Activated CD4-positive, alpha-beta T cell treated with anti-CD3 and anti-CD28 coated beads, Interleukin-2, amount 10 ng/mL, durations not matched to agents 24 days and 14 days (primary cell): ENCODE measurements around the gene ECE2. TPM values are rescaled to one million over a fixed set of nuclear protein-coding genes. Genes with fewer than 3 reads are reported as not detected.

Experiments used
- DNase-seq: peaks from one replicate; pipeline ENCODE4 v3.0.0; 2022
- H3K27ac Mint-ChIP-seq: one replicate; pipeline ENCODE4 v1.8.0; 2022; ENCODE audit warnings: mild to moderate bottlenecking, mixed read lengths
- H3K27me3 Mint-ChIP-seq: one replicate; pipeline ENCODE4 v1.8.0; 2022; ENCODE audit warnings: mixed read lengths
- H3K36me3 Mint-ChIP-seq: one replicate; pipeline ENCODE4 v1.8.0; 2022; ENCODE audit warnings: low read depth, mild to moderate bottlenecking, mixed read lengths
- H3K4me1 Mint-ChIP-seq: one replicate; pipeline ENCODE4 v1.8.0; 2021; ENCODE audit warnings: mixed read lengths
- H3K4me3 Mint-ChIP-seq: one replicate; pipeline ENCODE4 v1.8.0; 2022; ENCODE audit warnings: mild to moderate bottlenecking, moderate library complexity, mixed read lengths
- H3K9me3 Mint-ChIP-seq: one replicate; pipeline ENCODE4 v1.8.0; 2021; ENCODE audit warnings: mixed read lengths
- intact Hi-C: fragments of 100-400 bp; cut with micrococcal nuclease; formaldehyde crosslinking; loops from one replicate; pipeline ENCODE4 v1.15.1; 2023
- total RNA-seq: library from RNA; stranded (reverse); gene quantifications from 2 replicates; pipeline ENCODE4 v1.2.3, GENCODE V29; 2022

The ECE2 gene
- total RNA-seq, 1 donor from 2014 or later: not detected

DNA sequence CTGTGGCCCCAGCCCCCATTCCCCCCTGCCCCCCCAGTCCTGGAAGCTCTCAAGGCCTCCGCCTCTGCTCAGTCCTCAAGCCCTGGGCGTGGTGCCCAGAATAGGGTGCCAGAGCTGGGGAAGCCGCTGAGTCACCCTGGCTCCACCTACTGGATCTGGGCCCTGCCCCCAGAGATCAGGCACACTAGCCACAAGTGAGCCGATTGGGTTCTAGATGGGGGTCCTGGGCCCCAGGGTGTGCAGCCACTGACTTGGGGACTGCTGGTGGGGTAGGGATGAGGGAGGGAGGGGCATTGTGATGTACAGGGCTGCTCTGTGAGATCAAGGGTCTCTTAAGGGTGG lies 44.3 kb downstream of the ECE2 start:
- H3K9me3 Mint-ChIP-seq: no peaks in the 10 kb centered on the region
- peaks cover 81% of the 10 kb centered on the region for H3K36me3 Mint-ChIP-seq
- no peak for DNase-seq
- no peak overlapping the region for H3K4me3 Mint-ChIP-seq
- no peaks in the 10 kb centered on the region for H3K27me3 Mint-ChIP-seq
- intact Hi-C loops: no loop called here
- H3K4me1 Mint-ChIP-seq: peaks cover 41% of the 10 kb centered on the region
- H3K27ac Mint-ChIP-seq: peak overlapping the region; percentile 20

- Mint-ChIP-seq H3K4me3 (no peak overlapping the region), H3K9me3 (no peaks in the 10 kb centered on the region), H3K4me1 (peaks cover 42% of the 10 kb centered on the region), H3K36me3 (peaks cover 86% of the 10 kb centered on the region), H3K27me3 (no peaks in the 10 kb centered on the region), H3K27ac (no peak overlapping the region)
- DNase-seq: no peak
- intact Hi-C loops: no loop called here
Observed at GRCh38 chr3:184321666-184322065, 45.8 kb downstream of the ECE2 start.

DNA sequence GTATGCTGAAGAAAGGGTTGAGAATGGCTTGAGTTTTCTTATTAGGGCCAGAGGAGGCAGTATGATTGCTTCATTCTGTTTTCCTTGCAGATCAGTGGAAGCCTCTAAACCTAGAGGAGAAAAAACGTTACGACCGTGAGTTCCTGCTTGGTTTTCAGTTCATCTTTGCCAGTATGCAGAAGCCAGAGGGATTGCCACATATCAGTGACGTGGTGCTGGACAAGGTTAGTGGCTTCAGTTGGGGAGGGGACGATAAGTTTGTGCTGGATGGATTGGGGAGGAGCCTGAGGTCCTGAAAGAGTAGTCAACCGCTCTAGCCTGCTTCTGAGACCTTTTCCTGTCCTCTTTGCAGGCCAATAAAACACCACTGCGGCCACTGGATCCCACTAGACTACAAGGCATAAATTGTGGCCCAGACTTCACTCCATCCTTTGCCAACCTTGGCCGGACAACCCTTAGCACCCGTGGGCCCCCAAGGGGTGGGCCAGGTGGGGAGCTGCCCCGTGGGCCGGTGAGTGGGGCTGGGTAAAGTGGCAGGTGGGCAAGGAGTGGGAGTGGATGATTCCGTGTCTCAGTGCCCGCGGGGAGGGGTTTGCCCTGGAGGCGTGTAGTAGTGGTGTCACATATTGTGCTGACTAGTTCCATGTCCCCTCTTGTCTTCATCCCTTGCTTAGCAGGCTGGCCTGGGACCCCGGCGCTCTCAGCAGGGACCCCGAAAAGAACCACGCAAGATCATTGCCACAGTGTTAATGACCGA lies 47.1 kb downstream of the ECE2 start:
- Mint-ChIP-seq H3K36me3 (peaks cover 86% of the 10 kb centered on the region), H3K27me3 (no peaks in the 10 kb centered on the region), H3K27ac (no peak overlapping the region), H3K9me3 (no peaks in the 10 kb centered on the region), H3K4me3 (no peak overlapping the region), H3K4me1 (peaks cover 34% of the 10 kb centered on the region)
- no peak for DNase-seq
- intact Hi-C loops: no loop called here

GRCh38 chr3:184323696-184324095 lies 47.9 kb downstream of the ECE2 start:
- Mint-ChIP-seq H3K27ac (no peak overlapping the region), H3K4me1 (peaks cover 33% of the 10 kb centered on the region), H3K36me3 (peaks cover 90% of the 10 kb centered on the region), H3K9me3 (no peaks in the 10 kb centered on the region), H3K27me3 (no peaks in the 10 kb centered on the region), H3K4me3 (no peak overlapping the region)
- intact Hi-C loops: no loop called here
- DNase-seq: no peak

DNA sequence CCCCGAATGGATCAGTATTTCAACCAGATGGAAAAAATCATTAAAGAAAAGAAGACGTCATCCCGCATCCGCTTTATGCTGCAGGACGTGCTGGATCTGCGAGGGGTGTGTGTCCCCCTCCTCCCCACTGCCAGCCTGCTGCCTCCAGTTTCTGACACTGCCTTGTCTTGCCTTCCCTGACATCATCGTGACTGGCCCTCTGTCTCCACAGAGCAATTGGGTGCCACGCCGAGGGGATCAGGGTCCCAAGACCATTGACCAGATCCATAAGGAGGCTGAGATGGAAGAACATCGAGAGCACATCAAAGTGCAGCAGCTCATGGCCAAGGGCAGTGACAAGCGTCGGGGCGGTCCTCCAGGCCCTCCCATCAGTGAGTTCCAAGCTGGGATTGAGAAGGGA lies 49.4 kb downstream of the ECE2 start:
- DNase-seq: no peak
- Mint-ChIP-seq H3K36me3 (peaks cover 96% of the 10 kb centered on the region), H3K4me1 (peaks cover 34% of the 10 kb centered on the region), H3K9me3 (no peaks in the 10 kb centered on the region), H3K27ac (peak overlapping the region; percentile 5), H3K4me3 (no peak overlapping the region), H3K27me3 (no peaks in the 10 kb centered on the region)
- intact Hi-C loops: no loop called here

DNA sequence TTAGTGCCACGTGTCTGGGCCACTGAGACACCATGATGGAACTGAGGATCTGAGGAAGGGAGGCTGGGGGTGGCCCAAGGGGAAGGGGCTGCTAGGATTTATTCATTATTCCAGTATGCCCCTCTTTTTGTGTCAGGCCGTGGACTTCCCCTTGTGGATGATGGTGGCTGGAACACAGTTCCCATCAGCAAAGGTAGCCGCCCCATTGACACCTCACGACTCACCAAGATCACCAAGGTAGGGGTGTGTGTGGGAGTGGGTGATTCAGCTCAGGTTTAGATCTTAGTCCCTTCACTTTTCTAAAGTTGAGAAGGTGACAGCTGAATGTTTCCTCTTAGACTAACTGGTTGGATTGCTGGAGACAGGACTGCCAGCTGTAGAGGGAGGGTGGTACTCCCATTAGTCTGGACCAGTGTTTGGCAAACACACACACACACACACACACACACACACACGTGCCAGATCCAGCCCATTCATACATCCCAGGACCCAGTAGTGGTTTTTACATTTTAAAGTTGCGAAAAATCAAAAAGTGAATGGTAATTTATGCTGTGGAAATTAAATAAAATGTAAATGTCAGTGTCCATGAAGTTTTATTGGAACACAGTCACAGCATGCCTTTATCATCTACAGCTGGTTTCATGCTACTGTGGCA lies 50.0 kb downstream of the ECE2 start:
- peak overlapping the region; percentile 74 for H3K27ac Mint-ChIP-seq
- intact Hi-C loops: no loop called here
- H3K36me3 Mint-ChIP-seq: peaks cover 94% of the 10 kb centered on the region
- no peaks in the 10 kb centered on the region for H3K27me3 Mint-ChIP-seq
- peaks cover 32% of the 10 kb centered on the region for H3K4me1 Mint-ChIP-seq
- no peak for DNase-seq
- H3K4me3 Mint-ChIP-seq: no peak overlapping the region
- no peaks in the 10 kb centered on the region for H3K9me3 Mint-ChIP-seq

- no peaks in the 10 kb centered on the region for H3K9me3 Mint-ChIP-seq
- no peaks in the 10 kb centered on the region for H3K27me3 Mint-ChIP-seq
- peaks cover 94% of the 10 kb centered on the region for H3K36me3 Mint-ChIP-seq
- H3K27ac Mint-ChIP-seq: no peak overlapping the region
- peaks cover 27% of the 10 kb centered on the region for H3K4me1 Mint-ChIP-seq
- no peak for DNase-seq
- no peak overlapping the region for H3K4me3 Mint-ChIP-seq
- intact Hi-C loops: no loop called here
Observed at GRCh38 chr3:184327171-184327570, 51.3 kb downstream of the ECE2 start.

- Mint-ChIP-seq H3K36me3 (peaks cover 96% of the 10 kb centered on the region), H3K27ac (no peak overlapping the region), H3K4me1 (peaks cover 41% of the 10 kb centered on the region), H3K27me3 (no peaks in the 10 kb centered on the region), H3K4me3 (no peak overlapping the region), H3K9me3 (no peaks in the 10 kb centered on the region)
- intact Hi-C loops: no loop called here
- DNase-seq: no peak
Observed at GRCh38 chr3:184328516-184328915, 52.7 kb downstream of the ECE2 start.

DNA sequence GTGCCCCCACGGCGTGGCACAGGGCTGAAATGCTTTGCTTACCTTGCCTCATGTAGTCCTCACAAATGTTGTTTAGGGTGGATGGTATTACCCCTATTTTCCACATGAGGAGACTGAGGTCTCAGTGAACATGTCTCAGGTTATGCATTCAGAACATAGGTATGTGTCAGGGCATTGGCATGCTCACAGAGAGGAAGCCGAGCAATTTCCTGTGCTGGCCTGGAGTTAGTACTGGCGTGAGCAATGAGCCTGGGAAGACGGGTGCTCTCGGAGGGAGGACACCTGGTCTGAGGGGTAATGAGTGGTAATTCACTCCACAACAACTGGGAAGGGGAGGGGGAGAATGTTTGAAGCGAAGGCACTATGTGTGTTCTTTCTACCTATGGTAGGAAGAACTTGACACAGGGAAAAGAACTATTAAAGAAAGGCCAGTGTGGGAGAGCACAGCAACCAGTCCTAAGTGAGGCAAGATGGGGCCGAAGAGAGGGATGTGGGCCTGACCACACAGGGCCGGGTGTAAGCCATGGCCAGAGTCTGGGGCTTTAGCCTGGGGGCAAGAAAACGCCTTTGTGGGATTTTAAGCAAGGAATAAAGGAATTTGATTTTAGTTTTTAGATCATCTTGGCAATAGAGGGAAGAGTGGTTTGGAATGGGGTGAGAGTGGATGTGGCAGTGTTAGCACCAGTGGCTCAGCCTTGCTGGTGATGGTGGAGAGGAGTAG lies 56.7 kb downstream of the ECE2 start:
- Mint-ChIP-seq H3K27ac (peak overlapping the region; percentile 92), H3K9me3 (no peaks in the 10 kb centered on the region), H3K4me3 (no peak overlapping the region), H3K36me3 (peaks cover 78% of the 10 kb centered on the region), H3K4me1 (peaks cover 54% of the 10 kb centered on the region), H3K27me3 (no peaks in the 10 kb centered on the region)
- intact Hi-C loops: no loop called here
- no peak for DNase-seq

GRCh38 chr3:184333190-184333589 lies 57.4 kb downstream of the ECE2 start:
- DNase-seq: no peak
- Mint-ChIP-seq H3K4me1 (peaks cover 60% of the 10 kb centered on the region), H3K36me3 (peaks cover 71% of the 10 kb centered on the region), H3K27me3 (no peaks in the 10 kb centered on the region), H3K9me3 (no peaks in the 10 kb centered on the region), H3K27ac (peak overlapping the region; percentile 92), H3K4me3 (no peak overlapping the region)
- intact Hi-C loops: no loop called here

DNA sequence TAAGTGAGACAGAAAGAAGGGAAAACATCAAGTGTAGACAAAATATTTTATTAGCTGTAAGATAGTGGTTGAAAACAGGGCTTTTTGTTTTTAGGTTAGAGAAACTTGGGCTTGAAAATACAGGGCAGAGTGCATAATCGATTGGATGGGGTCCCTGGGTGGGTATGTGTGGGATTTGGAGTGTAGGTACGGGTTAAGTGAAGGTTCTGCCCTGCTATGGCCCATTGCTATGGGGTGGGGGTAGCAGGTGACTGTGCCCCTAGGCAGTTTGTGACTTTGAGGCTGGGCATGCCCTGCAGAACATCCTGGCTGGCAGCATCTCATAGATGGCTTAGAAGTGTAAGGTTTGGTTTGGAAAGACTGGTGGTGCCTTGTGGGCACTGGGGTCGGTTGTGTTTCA lies 57.9 kb downstream of the ECE2 start:
- intact Hi-C loops: loop anchor here (2.0 kb wide), 1 partner anchor 35 kb away; the partner anchor contains the start of gene PSMD2
- Mint-ChIP-seq H3K36me3 (peaks cover 66% of the 10 kb centered on the region), H3K4me1 (peaks cover 60% of the 10 kb centered on the region), H3K27ac (peak overlapping the region; percentile 92), H3K27me3 (no peaks in the 10 kb centered on the region), H3K9me3 (no peaks in the 10 kb centered on the region), H3K4me3 (peak overlapping the region; percentile 7)
- DNase-seq: no peak

DNA sequence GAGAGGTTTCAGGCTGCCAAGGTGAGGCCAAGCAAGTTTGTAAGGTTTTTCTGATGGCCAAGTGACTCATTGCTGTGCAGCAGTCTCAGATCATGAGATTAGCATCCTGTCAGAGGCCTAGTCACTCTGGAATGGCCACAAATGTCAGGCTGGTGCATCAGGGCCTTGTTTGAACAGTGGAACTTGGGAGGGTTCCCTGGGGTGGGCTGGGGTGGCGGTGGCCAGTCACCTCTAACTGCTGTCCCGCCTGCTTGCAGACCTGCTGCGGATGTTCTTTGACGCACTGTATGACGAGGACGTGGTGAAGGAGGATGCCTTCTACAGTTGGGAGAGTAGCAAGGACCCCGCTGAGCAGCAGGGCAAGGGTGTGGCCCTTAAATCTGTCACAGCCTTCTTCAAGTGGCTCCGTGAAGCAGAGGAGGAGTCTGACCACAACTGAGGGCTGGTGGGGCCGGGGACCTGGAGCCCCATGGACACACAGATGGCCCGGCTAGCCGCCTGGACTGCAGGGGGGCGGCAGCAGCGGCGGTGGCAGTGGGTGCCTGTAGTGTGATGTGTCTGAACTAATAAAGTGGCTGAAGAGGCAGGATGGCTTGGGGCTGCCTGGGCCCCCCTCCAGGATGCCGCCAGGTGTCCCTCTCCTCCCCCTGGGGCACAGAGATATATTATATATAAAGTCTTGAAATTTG lies 58.8 kb downstream of the ECE2 start:
- H3K27me3 Mint-ChIP-seq: no peaks in the 10 kb centered on the region
- peak overlapping the region; percentile 92 for H3K27ac Mint-ChIP-seq
- DNase-seq: peak; percentile 76
- H3K9me3 Mint-ChIP-seq: no peaks in the 10 kb centered on the region
- intact Hi-C loops: loop anchor here (1.0 to 2.0 kb wide), 2 partner anchors 29 to 36 kb away; partner anchors contain the start of gene PSMD2
- peaks cover 57% of the 10 kb centered on the region for H3K4me1 Mint-ChIP-seq
- H3K4me3 Mint-ChIP-seq: peak overlapping the region; percentile 67
- H3K36me3 Mint-ChIP-seq: peaks cover 57% of the 10 kb centered on the region

DNA sequence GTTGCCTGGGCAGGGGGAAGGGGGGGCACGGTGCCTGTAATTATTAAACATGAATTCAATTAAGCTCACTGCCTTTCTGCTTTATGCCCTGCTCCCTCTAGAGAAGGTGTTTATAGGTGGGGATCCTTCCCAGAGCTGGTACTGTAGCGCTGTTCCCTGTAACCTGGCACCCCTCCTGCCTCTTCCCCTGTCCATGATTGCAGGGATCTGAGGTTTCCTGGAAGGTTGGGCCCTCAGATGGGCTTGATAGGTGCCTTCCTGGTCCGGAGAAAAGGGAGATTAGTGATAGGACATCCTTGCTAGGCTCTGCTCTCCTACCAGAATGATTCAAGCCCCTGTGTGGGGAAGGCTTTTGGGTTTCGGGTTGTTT lies 59.5 kb downstream of the ECE2 start:
- intact Hi-C loops: loop anchor here (1.0 to 2.0 kb wide), 2 partner anchors 28 to 36 kb away; partner anchors contain the start of gene PSMD2
- Mint-ChIP-seq H3K27ac (peak overlapping the region; percentile 92), H3K27me3 (no peaks in the 10 kb centered on the region), H3K36me3 (peaks cover 53% of the 10 kb centered on the region), H3K4me3 (peak overlapping the region; percentile 89), H3K4me1 (peaks cover 54% of the 10 kb centered on the region), H3K9me3 (no peaks in the 10 kb centered on the region)
- DNase-seq: peak; percentile 62
